HG03280 (cell line): ENCODE measurements around the gene TET2.
A peak's percentile ranks its signal among the peaks of the same experiment; 100 is the strongest.
"Not testable (repeated sequence)": the region's sequence is repeated elsewhere in the genome, so short reads cannot be mapped to it uniquely, and the experiment has no call there.

Experiments
- ATAC-seq: cut with Tn5 transposase; IDR thresholded peaks from one replicate; pipeline ENCODE4 v1.9.1; 2021; ENCODE audit warnings: mild to moderate bottlenecking, moderate library complexity; ENCODE audit not compliant: unreplicated experiment

TET2 gene

GRCh38 chr4:105281124-105281415 lies 134.4 kb downstream of the TET2 start:
- ATAC-seq: no peak

- ATAC-seq: no peak
Observed at GRCh38 chr4:105282489-105282888, 135.8 kb downstream of the TET2 start.

GRCh38 chr4:105283501-105283900 lies 136.8 kb downstream of the TET2 start:
- ATAC-seq: no peak

- ATAC-seq: no peak
Observed at GRCh38 chr4:105288121-105288520, 141.4 kb downstream of the TET2 start.

GRCh38 chr4:105291925-105292324 lies 145.2 kb downstream of the TET2 start:
- no peak for ATAC-seq

- no peak for ATAC-seq
Observed at GRCh38 chr4:105293360-105293759, 146.7 kb downstream of the TET2 start.

- ATAC-seq: no peak
Observed at GRCh38 chr4:105296672-105297071, 150.0 kb downstream of the TET2 start.

GRCh38 chr4:105299027-105299426 lies 152.4 kb downstream of the TET2 start:
- ATAC-seq: not testable (repeated sequence)

- ATAC-seq: no peak
Observed at GRCh38 chr4:105304085-105304484, 157.4 kb downstream of the TET2 start.

- peak; percentile 48 for ATAC-seq
Observed at GRCh38 chr4:105305019-105305836, 158.6 kb downstream of the TET2 start.

- ATAC-seq: peak; percentile 86
Observed at GRCh38 chr4:105306158-105306781, 159.6 kb downstream of the TET2 start.

- no peak for ATAC-seq
Observed at GRCh38 chr4:105306820-105307219, 160.1 kb downstream of the TET2 start.

GRCh38 chr4:105318486-105318885 lies 171.8 kb downstream of the TET2 start:
- no peak for ATAC-seq

GRCh38 chr4:105327222-105327621 lies 180.5 kb downstream of the TET2 start:
- ATAC-seq: no peak

GRCh38 chr4:105327956-105328355 lies 181.3 kb downstream of the TET2 start:
- ATAC-seq: no peak

- no peak for ATAC-seq
Observed at GRCh38 chr4:105329081-105329480, 182.4 kb downstream of the TET2 start.
